Endothelial cell of umbilical vein (primary cell): ENCODE measurements around the gene KRT86. TPM values are rescaled to one million over a fixed set of nuclear protein-coding genes. Genes with fewer than 3 reads are reported as not detected.
A peak's percentile ranks its signal among the peaks of the same experiment; 100 is the strongest.

Experiments
- BruUV-seq: library from RNA; stranded (reverse); fragments of 400-500 nt; replicated peaks from 2 replicates; lab custom pipeline; 2021; lab: Mats Ljungman, UMichigan
- CTCF ChIA-PET: fragments of 300-600, 350-600 bp; sonication (Branson Sonifier 250); formaldehyde crosslinking; loops from one replicate; lab custom pipeline; 2021; ENCODE audit warnings: antibody characterized with exemption, inconsistent platforms; lab: Charles Lee
- POLR2A ChIA-PET: fragments of 300-600, 350-600 bp; sonication (Branson Sonifier 250); formaldehyde crosslinking; loops from one replicate; lab custom pipeline; 2021; ENCODE audit warnings: antibody characterized with exemption, inconsistent platforms; lab: Charles Lee
- DNase-seq: peaks from one replicate; pipeline ENCODE4 v3.0.0-alpha.2; 2011; ENCODE audit warnings: low read depth, low spot score
- FAIRE-seq: peaks from 2 replicates; lab custom pipeline; 2011; peaks lifted over from hg19 to GRCh38; lab: Jason Lieb, UNC
- H2AFZ ChIP-seq: 2 replicates; pipeline ENCODE4 v1.6.0; 2012; ENCODE audit warnings: low read depth, low read length, control low read depth, inconsistent platforms
- H3K27ac ChIP-seq: 2 replicates; pipeline ENCODE4 v1.5.1; 2011; ENCODE audit warnings: low read depth, mild to moderate bottlenecking, control low read depth, low read length, moderate library complexity; ENCODE audit not compliant: insufficient read depth
- H3K27me3 ChIP-seq, 2 experiments: 2 replicates each; pipeline versions ENCODE4 v1.6.0 to v1.6.1; 2011; ENCODE audit warnings: low read length in 2 of 2, mixed read lengths in 1 of 2; ENCODE audit not compliant: control insufficient read depth in 2 of 2, insufficient read depth in 2 of 2
- H3K36me3 ChIP-seq, 2 experiments: 2 replicates in 1 of 2; 3 replicates in 1 of 2; pipeline ENCODE4 v1.5.1; 2011; ENCODE audit warnings: low read length in 2 of 2, mild to moderate bottlenecking in 1 of 2, moderate library complexity in 1 of 2; ENCODE audit not compliant: control insufficient read depth in 2 of 2, insufficient read depth in 2 of 2; ENCODE audit errors: extremely low read depth in 1 of 2
- H3K4me1 ChIP-seq: 3 replicates; pipeline ENCODE4 v1.5.1; 2011; ENCODE audit warnings: mild to moderate bottlenecking, low read length; ENCODE audit not compliant: control insufficient read depth, insufficient read depth; ENCODE audit errors: extremely low read depth
- H3K4me2 ChIP-seq: 2 replicates; pipeline ENCODE4 v1.6.1; 2011; ENCODE audit warnings: low read length, control low read depth, mixed read lengths; ENCODE audit not compliant: insufficient read depth
- H3K4me3 ChIP-seq, 3 experiments: fragments of 200-600 bp in 1 of 3; sonication (generic), shearing (Covaris generic) in 1 of 3; replicated peaks in 1 of 3; 2 replicates each; pipeline ENCODE4 v1.5.1; 2011 to 2016; ENCODE audit warnings: control low read depth in 3 of 3, low read length in 3 of 3, mild to moderate bottlenecking in 2 of 3, inconsistent platforms in 1 of 3, low read depth in 1 of 3, moderate library complexity in 1 of 3; ENCODE audit not compliant: insufficient read depth in 1 of 3
- H3K79me2 ChIP-seq: 2 replicates; pipeline ENCODE4 v1.6.0; 2012; ENCODE audit warnings: low read length, inconsistent platforms; ENCODE audit not compliant: control insufficient read depth, insufficient read depth
- H3K9ac ChIP-seq: replicated peaks from 2 replicates; pipeline ENCODE3; 2011; ENCODE audit warnings: low read length, control low read depth; ENCODE audit not compliant: insufficient read depth; ENCODE audit errors: extremely low read depth
- H3K9me1 ChIP-seq: replicated peaks from 3 replicates; pipeline ENCODE4 v1.6.0; 2011; ENCODE audit warnings: mild to moderate bottlenecking, low read length; ENCODE audit not compliant: control insufficient read depth, insufficient read depth; ENCODE audit errors: extremely low read depth
- H3K9me3 ChIP-seq: replicated peaks from 2 replicates; pipeline ENCODE4 v1.5.1; 2012; ENCODE audit warnings: low read length, inconsistent platforms; ENCODE audit not compliant: control insufficient read depth, insufficient read depth
- H4K20me1 ChIP-seq: replicated peaks from 2 replicates; pipeline ENCODE3; 2011; ENCODE audit warnings: mild to moderate bottlenecking, low read length; ENCODE audit not compliant: control insufficient read depth, insufficient read depth; ENCODE audit errors: extremely low read depth
- CTCF ChIP-seq, 2 donors: IDR thresholded peaks; 1 replicate in 1 of 2; 2 replicates in 1 of 2; pipeline ENCODE4 v1.5.1; 2011; ENCODE audit warnings: low read length in 2 of 2, mild to moderate bottlenecking in 2 of 2, moderate library complexity in 2 of 2, control low read depth in 1 of 2, inconsistent platforms in 1 of 2, low read depth in 1 of 2; ENCODE audit not compliant: insufficient read depth in 1 of 2; ENCODE audit errors: extremely low read depth in 1 of 2
- EZH2 ChIP-seq: IDR thresholded peaks from 2 replicates; pipeline ENCODE4 v1.6.1; 2012; ENCODE audit warnings: borderline replicate concordance, low read depth, mild to moderate bottlenecking, moderate library complexity, low read length, inconsistent platforms; ENCODE audit not compliant: severe bottlenecking
- FOS ChIP-seq: IDR thresholded peaks from 2 replicates; pipeline ENCODE4 v1.6.1; 2011; ENCODE audit warnings: mild to moderate bottlenecking, low read length, moderate library complexity, borderline replicate concordance; ENCODE audit not compliant: insufficient read depth
- GATA2 ChIP-seq: IDR thresholded peaks from 2 replicates; pipeline ENCODE4 v1.7.0; 2011; ENCODE audit warnings: low read depth, mild to moderate bottlenecking, moderate library complexity, mixed read lengths, low read length; ENCODE audit not compliant: insufficient read length, insufficient read depth
- JUN ChIP-seq: IDR thresholded peaks from 2 replicates; pipeline ENCODE4 v1.6.1; 2011; ENCODE audit warnings: borderline replicate concordance, low read depth; ENCODE audit not compliant: insufficient read length, insufficient read depth
- MYC ChIP-seq: IDR thresholded peaks from one replicate; pipeline ENCODE4 v1.6.1; 2011; ENCODE audit warnings: mild to moderate bottlenecking, low read depth, low read length
- POLR2A ChIP-seq: IDR thresholded peaks from 2 replicates; pipeline ENCODE4 v1.6.1; 2012; ENCODE audit warnings: low read depth, mild to moderate bottlenecking, control low read depth, low read length
- POLR2AphosphoS5 ChIP-seq: IDR thresholded peaks from 2 replicates; pipeline ENCODE4 v1.6.1; 2012; ENCODE audit warnings: low read depth, mild to moderate bottlenecking, control low read depth, low read length, moderate library complexity; ENCODE audit not compliant: insufficient read depth
- dilution Hi-C: fragments of 300-500 bp; cut with MboI; formaldehyde crosslinking; loops from one replicate; pipeline ENCODE4 v1.15.0; 2019; ENCODE audit warnings: low sequenced_read_pairs; ENCODE audit not compliant: extremely low pct_ligation_motif_present
- intact Hi-C: fragments of 100-400 bp; cut with micrococcal nuclease; formaldehyde crosslinking; loops from one replicate; pipeline ENCODE4 v1.10.0; 2022
- polyA plus RNA-seq, 4 experiments: library from polyadenylated mRNA; depleted of rRNA in 3 of 4; stranded (reverse) in 3 of 4; unstranded in 1 of 4; fragments of >200 nt; gene quantifications; 2 replicates each; pipeline versions ENCODE4 v1.2.1 to v1.2.3, GENCODE V29; 2011 to 2012; ENCODE audit warnings: missing spikeins in 1 of 4
- total RNA-seq: library from RNA; stranded (reverse); gene quantifications from 2 replicates; pipeline ENCODE4 v1.2.3, GENCODE V29; 2021
- TF ChIP-seq, protein P1 (sequence below): IDR thresholded peaks from 2 replicates; pipeline ENCODE4 v1.6.1; 2011; ENCODE audit not compliant: insufficient read depth, insufficient read length

The KRT86 gene
- total and polyA plus RNA-seq, 2 donors (not counting 3 experiments of a cell fraction or from before 2014, with no cell fraction given), result not detected

GRCh38 chr12:52225752-52226151 is 48.7 kb upstream of the KRT86 start:
- no peak for FAIRE-seq
- no peaks in the 10 kb centered on the region for H3K36me3 ChIP-seq
- no peak for DNase-seq
- intact Hi-C loops, result no loop called here
- no peak for TF ChIP-seq POLR2A
- peaks cover 16% of the 10 kb centered on the region for H3K4me1 ChIP-seq
- H3K4me2 ChIP-seq, result no peak overlapping the region
- H3K27ac ChIP-seq, result no peak overlapping the region
- no peak overlapping the region for H3K4me3 ChIP-seq
- no peaks in the 10 kb centered on the region for H3K79me2 ChIP-seq
- no peaks in the 10 kb centered on the region for H3K9me1 ChIP-seq
- H3K9ac ChIP-seq, result no peak overlapping the region
- ChIA-PET POLR2A (no interaction called here), CTCF (interaction anchor here (1.2 to 3.1 kb wide), 5 partner anchors 9 to 102 kb away, joined by 3 to 10 read pairs (median 8); no protein-coding TSS in a partner anchor)
- H3K9me3 ChIP-seq, result no peaks in the 10 kb centered on the region
- no peaks in the 10 kb centered on the region for H4K20me1 ChIP-seq
- H3K27me3 ChIP-seq, result no peaks in the 10 kb centered on the region
- dilution Hi-C loops, result no loop called here
- no TSS peak for BruUV-seq
- H2AFZ ChIP-seq, result no peak overlapping the region

DNA sequence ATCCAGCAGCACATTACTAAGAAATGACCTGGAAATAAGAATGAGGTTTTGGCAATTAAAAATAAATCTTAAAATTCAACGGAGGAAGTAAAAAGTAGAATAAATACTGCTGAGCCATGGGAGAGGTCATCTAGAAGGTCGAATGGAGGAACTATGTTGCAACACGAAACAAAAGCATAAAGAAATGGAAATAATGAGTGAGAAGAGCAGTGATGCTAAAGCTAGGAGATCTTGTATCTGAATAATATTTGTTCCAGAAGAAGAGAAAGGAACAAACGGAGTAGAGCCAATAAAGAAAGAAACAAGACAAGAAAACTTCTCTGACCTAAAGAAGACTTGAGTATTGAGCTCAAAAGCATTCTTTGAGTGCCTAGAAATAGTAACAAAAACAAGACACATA is 48.0 kb upstream of the KRT86 start:
- Histone ChIP-seq H3K4me1 (peaks cover 23% of the 10 kb centered on the region), H3K9me1 (no peaks in the 10 kb centered on the region), H4K20me1 (no peaks in the 10 kb centered on the region), H3K9me3 (no peaks in the 10 kb centered on the region), H3K9ac (no peak overlapping the region), H2AFZ (no peak overlapping the region), H3K36me3 (no peaks in the 10 kb centered on the region), H3K79me2 (no peaks in the 10 kb centered on the region), H3K27ac (no peak overlapping the region), H3K4me3 (no peak overlapping the region), H3K4me2 (no peak overlapping the region), H3K27me3 (no peaks in the 10 kb centered on the region)
- TF ChIP-seq POLR2AphosphoS5 (no peak), FOS (no peak), MYC (no peak), EZH2 (no peak), POLR2A (no peak), CTCF (IDR thresholded peaks at IDR 0.05; ENCODE audit: extremely low read depth in 1 of 2, insufficient read depth in 1 of 2, low read depth in 1 of 2, low read length in 2 of 2) (no peak), JUN (no peak), GATA2 (no peak)
- TF ChIP-seq, protein P1, sequence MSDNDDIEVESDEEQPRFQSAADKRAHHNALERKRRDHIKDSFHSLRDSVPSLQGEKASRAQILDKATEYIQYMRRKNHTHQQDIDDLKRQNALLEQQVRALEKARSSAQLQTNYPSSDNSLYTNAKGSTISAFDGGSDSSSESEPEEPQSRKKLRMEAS, result no peak
- dilution Hi-C loops, result no loop called here
- ChIA-PET POLR2A (no interaction called here), CTCF (interaction anchor here (2.5 to 3.1 kb wide), 2 partner anchors 53 to 101 kb away, joined by 8 to 10 read pairs; no protein-coding TSS in a partner anchor)
- DNase-seq, result peak; percentile 28
- intact Hi-C loops, result no loop called here
- no TSS peak for BruUV-seq
- FAIRE-seq, result no peak
